B cell (primary cell): Measurements from ENCODE around the gene TTC38.

Experiments used
- CTCF ChIP-seq: fragments of 200-600 bp; IDR thresholded peaks from one replicate; pipeline ENCODE4 v1.8.0; 2022; ENCODE audit warnings: antibody characterized with exemption, mild to moderate bottlenecking
- EZH2 ChIP-seq: IDR thresholded peaks from 2 replicates; pipeline ENCODE4 v1.6.1; 2012; ENCODE audit warnings: borderline replicate concordance, low read depth, mild to moderate bottlenecking, moderate library complexity, low read length; ENCODE audit not compliant: insufficient read depth, poor library complexity, severe bottlenecking

DNA sequence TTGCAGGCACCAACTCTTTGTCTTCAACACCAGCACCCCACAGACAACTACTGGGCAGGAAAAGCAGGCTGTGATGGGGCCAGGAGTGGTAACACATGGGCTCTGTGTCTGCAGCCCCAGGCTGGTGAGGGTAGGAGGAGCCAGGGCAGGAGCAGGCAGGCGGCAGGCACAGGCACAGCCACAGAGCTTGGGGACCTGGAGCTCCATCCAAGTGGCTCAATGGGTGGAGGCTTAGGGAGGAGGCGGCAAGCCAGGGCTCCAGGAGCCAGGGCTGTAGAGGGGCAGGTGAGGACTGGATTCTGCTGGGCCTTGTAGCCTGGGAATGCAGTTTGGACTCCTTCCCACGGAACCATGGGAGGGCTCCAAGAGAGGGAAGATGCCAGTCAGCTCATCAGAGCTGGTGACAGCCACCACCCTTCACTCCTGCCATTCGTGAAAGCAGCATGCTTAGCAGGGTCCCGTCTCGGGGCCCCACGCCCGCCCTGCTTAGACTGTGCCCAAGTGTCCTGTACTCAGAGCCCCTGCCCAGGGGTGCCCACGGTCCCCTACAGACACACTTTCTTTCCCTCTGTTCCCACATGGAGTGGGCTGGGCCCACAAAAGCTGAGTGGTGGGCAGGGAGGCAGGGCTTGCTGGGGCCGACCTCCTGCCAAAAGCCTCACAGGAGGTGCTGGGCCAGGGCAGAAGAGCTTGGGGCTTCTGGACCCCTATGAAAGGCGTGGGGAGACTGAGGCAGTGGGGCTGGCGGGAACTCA is 12.4 kb downstream of the TTC38 start:
- no peak for TF ChIP-seq CTCF
- TF ChIP-seq EZH2: no peak
